MG63 (cell line): ENCODE measurements around the gene SDF4. TPM values are rescaled to one million over a fixed set of nuclear protein-coding genes. Genes with fewer than 3 reads are reported as not detected.

Source experiments
- DNase-seq: peaks from one replicate; pipeline ENCODE4 v3.0.0-alpha.2; 2020
- H3K27me3 ChIP-seq: fragments of 250-450 bp; sonication (Bioruptor Pico); 2 replicates; pipeline ENCODE4 v1.5.1; 2020; ENCODE audit warnings: mild to moderate bottlenecking, moderate library complexity
- H3K36me3 ChIP-seq: fragments of 250-450 bp; sonication (Bioruptor Pico); 2 replicates; pipeline ENCODE4 v1.5.1; 2020; ENCODE audit warnings: mild to moderate bottlenecking, moderate library complexity
- H3K4me3 ChIP-seq: fragments of 250-450 bp; sonication (Bioruptor Pico); 2 replicates; pipeline ENCODE4 v1.5.1; 2020; ENCODE audit warnings: mild to moderate bottlenecking, moderate library complexity
- H3K9me3 ChIP-seq: fragments of 250-450 bp; sonication (Bioruptor Pico); 2 replicates; pipeline ENCODE4 v1.5.1; 2020; ENCODE audit warnings: mild to moderate bottlenecking, moderate library complexity
- total RNA-seq: library from RNA; depleted of rRNA; stranded (reverse); fragments of >200 nt; shearing (Covaris generic); gene quantifications from 2 replicates; pipeline ENCODE4 v1.2.3, GENCODE V29; 2014; ENCODE audit warnings: low replicate concordance; rRNA removed

Gene SDF4
- 93.0 and 126 TPM in 2 replicates for total RNA-seq

- Histone ChIP-seq H3K4me3 (peak within 1 kb of the TSS; percentile 83), H3K27me3 (no peaks in the 10 kb centered on the region), H3K36me3 (peaks cover 45% of the 10 kb centered on the region)
Observed at GRCh38 chr1:1231400-1232207, at the start of gene SDF4. SDF4 (minus strand) TSS chr1:1232001; CDS start chr1:1228772, 3,229 bp downstream.

GRCh38 chr1:1280782-1281481 is 49.1 kb upstream of the SDF4 start:
- DNase-seq = no peak
- no peaks in the 10 kb centered on the region for H3K27me3 ChIP-seq
- no peak overlapping the region for H3K4me3 ChIP-seq
- H3K9me3 ChIP-seq = no peaks in the 10 kb centered on the region
- H3K36me3 ChIP-seq = no peaks in the 10 kb centered on the region

More at GRCh38 chr1:1231400-1232207, at the start of gene SDF4:
- H3K9me3 ChIP-seq = no peaks in the 10 kb centered on the region
- peak; percentile 94 for DNase-seq

- H3K27me3 ChIP-seq = no peaks in the 10 kb centered on the region
- no peaks in the 10 kb centered on the region for H3K9me3 ChIP-seq
- H3K4me3 ChIP-seq = no peak overlapping the region
- DNase-seq = no peak
- H3K36me3 ChIP-seq = no peaks in the 10 kb centered on the region
Observed at GRCh38 chr1:1279028-1279427, 47.2 kb upstream of the SDF4 start.

GRCh38 chr1:1278620-1279019 is 46.8 kb upstream of the SDF4 start:
- Histone ChIP-seq H3K4me3 (no peak overlapping the region), H3K9me3 (no peaks in the 10 kb centered on the region), H3K27me3 (no peaks in the 10 kb centered on the region), H3K36me3 (no peaks in the 10 kb centered on the region)
- no peak for DNase-seq

- no peaks in the 10 kb centered on the region for H3K27me3 ChIP-seq
- no peaks in the 10 kb centered on the region for H3K9me3 ChIP-seq
- H3K4me3 ChIP-seq = no peak overlapping the region
- peaks cover 20% of the 10 kb centered on the region for H3K36me3 ChIP-seq
- no peak for DNase-seq
Observed at GRCh38 chr1:1275836-1276235, 44.0 kb upstream of the SDF4 start.

GRCh38 chr1:1274931-1275431 is 43.2 kb upstream of the SDF4 start:
- DNase-seq = no peak
- H3K36me3 ChIP-seq = peaks cover 27% of the 10 kb centered on the region
- no peaks in the 10 kb centered on the region for H3K9me3 ChIP-seq
- no peak overlapping the region; the same call in 1 of the 2 replicates for H3K4me3 ChIP-seq
- H3K27me3 ChIP-seq = no peaks in the 10 kb centered on the region

- Histone ChIP-seq H3K9me3 (no peaks in the 10 kb centered on the region), H3K27me3 (no peaks in the 10 kb centered on the region), H3K4me3 (peak overlapping the region; percentile 83), H3K36me3 (peaks cover 27% of the 10 kb centered on the region)
- no peak for DNase-seq
Observed at GRCh38 chr1:1274299-1274930, 42.6 kb upstream of the SDF4 start.

- Histone ChIP-seq H3K27me3 (no peaks in the 10 kb centered on the region), H3K9me3 (no peaks in the 10 kb centered on the region), H3K4me3 (peak within 1 kb of the TSS; percentile 83), H3K36me3 (peaks cover 28% of the 10 kb centered on the region)
- DNase-seq = peak; percentile 92
Observed at GRCh38 chr1:1273512-1274298, 41.9 kb upstream of the SDF4 start, which contains the start of gene UBE2J2. UBE2J2 (minus strand) TSS chr1:1273854; CDS start chr1:1267992, 5,862 bp downstream.

- H3K27me3 ChIP-seq = no peaks in the 10 kb centered on the region
- H3K36me3 ChIP-seq = peaks cover 32% of the 10 kb centered on the region
- H3K4me3 ChIP-seq = peak overlapping the region; percentile 83
- H3K9me3 ChIP-seq = no peaks in the 10 kb centered on the region
- no peak for DNase-seq
Observed at GRCh38 chr1:1273209-1273511, 41.4 kb upstream of the SDF4 start.

- peaks cover 36% of the 10 kb centered on the region for H3K36me3 ChIP-seq
- no peaks in the 10 kb centered on the region for H3K27me3 ChIP-seq
- no peak for DNase-seq
- H3K4me3 ChIP-seq = peak overlapping the region; percentile 83
- no peaks in the 10 kb centered on the region for H3K9me3 ChIP-seq
Observed at GRCh38 chr1:1272341-1273208, 40.8 kb upstream of the SDF4 start.

- peaks cover 52% of the 10 kb centered on the region for H3K36me3 ChIP-seq
- no peaks in the 10 kb centered on the region for H3K27me3 ChIP-seq
- H3K4me3 ChIP-seq = no peak overlapping the region
- DNase-seq = no peak
- H3K9me3 ChIP-seq = no peaks in the 10 kb centered on the region
Observed at GRCh38 chr1:1270813-1271212, 39.0 kb upstream of the SDF4 start.

GRCh38 chr1:1268284-1268682 is 36.5 kb upstream of the SDF4 start:
- DNase-seq = no peak
- Histone ChIP-seq H3K27me3 (no peaks in the 10 kb centered on the region), H3K9me3 (no peaks in the 10 kb centered on the region), H3K36me3 (peaks cover 73% of the 10 kb centered on the region), H3K4me3 (no peak overlapping the region)

- H3K36me3 ChIP-seq = peaks cover 74% of the 10 kb centered on the region
- no peaks in the 10 kb centered on the region for H3K27me3 ChIP-seq
- H3K9me3 ChIP-seq = no peaks in the 10 kb centered on the region
- H3K4me3 ChIP-seq = no peak overlapping the region
- DNase-seq = no peak
Observed at GRCh38 chr1:1267488-1268283, 35.9 kb upstream of the SDF4 start.

- Histone ChIP-seq H3K36me3 (peaks cover 76% of the 10 kb centered on the region), H3K27me3 (no peaks in the 10 kb centered on the region), H3K4me3 (no peak overlapping the region), H3K9me3 (no peaks in the 10 kb centered on the region)
- DNase-seq = peak; percentile 83
Observed at GRCh38 chr1:1264868-1265272, 33.1 kb upstream of the SDF4 start.

- no peaks in the 10 kb centered on the region for H3K9me3 ChIP-seq
- peaks cover 79% of the 10 kb centered on the region for H3K36me3 ChIP-seq
- DNase-seq = no peak
- no peak overlapping the region for H3K4me3 ChIP-seq
- no peaks in the 10 kb centered on the region for H3K27me3 ChIP-seq
Observed at GRCh38 chr1:1264026-1264425, 32.2 kb upstream of the SDF4 start.
